GM12865 (cell line): ENCODE results near the gene PHC1.

Source experiments
- DNase-seq: peaks from one replicate; pipeline ENCODE4 v3.0.0; 2010; ENCODE audit warnings: low read depth
- H3K4me3 ChIP-seq: 2 replicates; pipeline ENCODE4 v1.5.1; 2011; ENCODE audit warnings: mild to moderate bottlenecking, low read depth, low read length, control low read depth
- CTCF ChIP-seq: IDR thresholded peaks from 2 replicates; pipeline ENCODE4 v1.5.1; 2011; ENCODE audit warnings: low read length, control low read depth, low read depth, inconsistent platforms; ENCODE audit not compliant: insufficient read depth; ENCODE audit errors: missing control alignments

Gene PHC1

GRCh38 chr12:8958066-8958465, 43.8 kb downstream of the PHC1 start:
- no peak for DNase-seq
- TF ChIP-seq CTCF: no peak
- no peak overlapping the region for H3K4me3 ChIP-seq

GRCh38 chr12:8960176-8960575, 45.9 kb downstream of the PHC1 start:
- TF ChIP-seq CTCF: no peak
- H3K4me3 ChIP-seq: no peak overlapping the region
- DNase-seq: no peak

GRCh38 chr12:8968761-8969160, 54.5 kb downstream of the PHC1 start:
- TF ChIP-seq CTCF: no peak
- DNase-seq: no peak
- H3K4me3 ChIP-seq: no peak overlapping the region

GRCh38 chr12:8969861-8970411, 55.6 kb downstream of the PHC1 start:
- no peak for DNase-seq
- TF ChIP-seq CTCF: no peak
- H3K4me3 ChIP-seq: no peak overlapping the region

- H3K4me3 ChIP-seq: no peak overlapping the region
- no peak for TF ChIP-seq CTCF
- DNase-seq: no peak
Observed at GRCh38 chr12:8970432-8970831, 56.1 kb downstream of the PHC1 start.

GRCh38 chr12:8980137-8980536, 65.8 kb downstream of the PHC1 start:
- no peak for TF ChIP-seq CTCF

GRCh38 chr12:8985213-8985754, 71.0 kb downstream of the PHC1 start:
- DNase-seq: no peak
- no peak for TF ChIP-seq CTCF

More at GRCh38 chr12:8980137-8980536, 65.8 kb downstream of the PHC1 start:
- no peak for DNase-seq
- no peak overlapping the region for H3K4me3 ChIP-seq

More at GRCh38 chr12:8985213-8985754, 71.0 kb downstream of the PHC1 start:
- no peak overlapping the region for H3K4me3 ChIP-seq
